ENCODE measurements around the gene HBP1. TPM values are rescaled to one million over a fixed set of nuclear protein-coding genes. Genes with fewer than 3 reads are reported as not detected.
"Not testable (repeated sequence)": the region's sequence is repeated elsewhere in the genome, so short reads cannot be mapped to it uniquely, and the experiment has no call there.

Gene HBP1
- total RNA-seq, 4 donors from 2014 or later = 111 to 182 (median 154) TPM

DNA sequence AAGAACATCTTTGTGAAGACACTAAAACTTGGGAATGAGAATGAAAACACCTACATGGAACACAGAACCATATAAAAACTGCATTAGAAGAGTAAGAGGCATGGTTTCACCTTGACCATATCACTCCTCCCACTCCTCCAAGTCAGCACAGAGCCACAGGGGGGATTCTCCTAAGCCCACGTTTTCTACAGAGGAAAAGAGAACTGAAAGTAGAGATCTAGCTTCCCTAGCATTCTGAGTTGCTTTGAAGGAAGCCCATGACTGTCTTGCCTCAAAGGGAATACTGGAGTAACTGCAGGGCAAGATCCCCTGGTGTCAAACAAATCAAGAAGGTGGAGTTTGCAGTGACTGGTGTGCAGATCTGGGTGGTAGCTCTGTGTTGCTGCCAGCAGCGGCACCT, 43.9 kb downstream of the HBP1 start:
- TF ChIP-seq POLR2A (IDR thresholded peaks at IDR 0.05) = no peak
- TF ChIP-seq, protein P1, sequence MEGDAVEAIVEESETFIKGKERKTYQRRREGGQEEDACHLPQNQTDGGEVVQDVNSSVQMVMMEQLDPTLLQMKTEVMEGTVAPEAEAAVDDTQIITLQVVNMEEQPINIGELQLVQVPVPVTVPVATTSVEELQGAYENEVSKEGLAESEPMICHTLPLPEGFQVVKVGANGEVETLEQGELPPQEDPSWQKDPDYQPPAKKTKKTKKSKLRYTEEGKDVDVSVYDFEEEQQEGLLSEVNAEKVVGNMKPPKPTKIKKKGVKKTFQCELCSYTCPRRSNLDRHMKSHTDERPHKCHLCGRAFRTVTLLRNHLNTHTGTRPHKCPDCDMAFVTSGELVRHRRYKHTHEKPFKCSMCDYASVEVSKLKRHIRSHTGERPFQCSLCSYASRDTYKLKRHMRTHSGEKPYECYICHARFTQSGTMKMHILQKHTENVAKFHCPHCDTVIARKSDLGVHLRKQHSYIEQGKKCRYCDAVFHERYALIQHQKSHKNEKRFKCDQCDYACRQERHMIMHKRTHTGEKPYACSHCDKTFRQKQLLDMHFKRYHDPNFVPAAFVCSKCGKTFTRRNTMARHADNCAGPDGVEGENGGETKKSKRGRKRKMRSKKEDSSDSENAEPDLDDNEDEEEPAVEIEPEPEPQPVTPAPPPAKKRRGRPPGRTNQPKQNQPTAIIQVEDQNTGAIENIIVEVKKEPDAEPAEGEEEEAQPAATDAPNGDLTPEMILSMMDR (IDR thresholded peaks at IDR 0.05) = no peak
- no peaks in the 10 kb centered on the region for H3K9me3 ChIP-seq
- H3K36me3 ChIP-seq = peaks cover 0 to 9% of the 10 kb centered on the region in 2 donors
- no peak for DNase-seq
- peaks cover 5 to 8% of the 10 kb centered on the region in 2 donors for H3K4me1 ChIP-seq
- H3K27me3 ChIP-seq = no peaks in the 10 kb centered on the region
- H3K4me3 ChIP-seq (replicated peaks in 1 of 3) = no peak overlapping the region
- WGBS, 2 donors = 82 to 86% methylated on average over 2 of the region's 2 CpGs
- H3K27ac ChIP-seq = no peak overlapping the region
- intact Hi-C loops (cut with DNase I) = no loop called here

DNA sequence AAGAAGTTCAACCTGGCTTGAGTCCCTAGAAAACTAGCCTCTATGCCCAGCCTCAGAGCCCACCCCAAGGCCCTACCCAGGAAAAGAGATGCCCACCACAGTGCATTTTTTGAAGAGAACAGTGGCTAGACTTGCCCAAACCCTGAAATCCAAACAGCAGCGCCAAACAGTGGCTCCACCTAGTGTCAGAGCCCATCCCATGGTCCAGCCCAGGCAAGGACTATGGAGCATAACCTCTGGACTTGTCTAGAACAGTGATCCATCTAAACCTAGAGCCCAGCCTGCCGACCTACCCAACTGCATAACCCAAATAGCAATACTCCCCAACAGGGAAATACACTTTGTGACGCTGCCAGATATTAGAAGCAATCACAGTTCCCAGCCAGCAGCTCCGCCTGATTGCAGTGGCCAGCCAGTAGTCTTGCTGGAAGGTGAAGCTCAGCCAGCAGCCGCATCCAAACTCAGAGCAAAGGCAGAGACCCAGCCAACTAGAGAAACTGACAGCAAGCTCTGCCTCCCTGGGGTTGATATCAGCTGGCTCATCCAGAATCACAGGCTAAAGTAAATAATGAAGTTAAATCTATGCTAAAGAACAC, 44.5 kb downstream of the HBP1 start:
- H3K4me3 ChIP-seq (replicated peaks in 1 of 3) = no peak overlapping the region
- TF ChIP-seq, protein P1 (IDR thresholded peaks at IDR 0.05) = no peak
- TF ChIP-seq POLR2A (IDR thresholded peaks at IDR 0.05) = no peak
- H3K36me3 ChIP-seq = peaks cover 0 to 9% of the 10 kb centered on the region in 2 donors
- WGBS, 2 donors = 77 to 94% methylated on average over 4 to 5 of the region's 5 CpGs
- no peak for DNase-seq
- no peak overlapping the region for H3K27ac ChIP-seq
- H3K27me3 ChIP-seq = no peaks in the 10 kb centered on the region
- H3K4me1 ChIP-seq = peaks cover 0 to 6% of the 10 kb centered on the region in 2 donors
- intact Hi-C loops (cut with DNase I) = no loop called here
- H3K9me3 ChIP-seq = no peaks in the 10 kb centered on the region

- no peak for TF ChIP-seq POLR2A (IDR thresholded peaks at IDR 0.05)
- TF ChIP-seq, protein P1 (IDR thresholded peaks at IDR 0.05) = no peak
- Histone ChIP-seq H3K27me3 (no peaks in the 10 kb centered on the region), H3K36me3 (peaks cover 0 to 9% of the 10 kb centered on the region in 2 donors), H3K27ac (no peak overlapping the region), H3K4me3 (replicated peaks in 1 of 3) (no peak overlapping the region), H3K4me1 (no peaks in the 10 kb centered on the region), H3K9me3 (no peaks in the 10 kb centered on the region)
- intact Hi-C loops (cut with DNase I) = no loop called here
- DNase-seq = no peak
These were observed 45.1 kb downstream of the HBP1 start for GRCh38 chr7:107213945-107214344.

DNA sequence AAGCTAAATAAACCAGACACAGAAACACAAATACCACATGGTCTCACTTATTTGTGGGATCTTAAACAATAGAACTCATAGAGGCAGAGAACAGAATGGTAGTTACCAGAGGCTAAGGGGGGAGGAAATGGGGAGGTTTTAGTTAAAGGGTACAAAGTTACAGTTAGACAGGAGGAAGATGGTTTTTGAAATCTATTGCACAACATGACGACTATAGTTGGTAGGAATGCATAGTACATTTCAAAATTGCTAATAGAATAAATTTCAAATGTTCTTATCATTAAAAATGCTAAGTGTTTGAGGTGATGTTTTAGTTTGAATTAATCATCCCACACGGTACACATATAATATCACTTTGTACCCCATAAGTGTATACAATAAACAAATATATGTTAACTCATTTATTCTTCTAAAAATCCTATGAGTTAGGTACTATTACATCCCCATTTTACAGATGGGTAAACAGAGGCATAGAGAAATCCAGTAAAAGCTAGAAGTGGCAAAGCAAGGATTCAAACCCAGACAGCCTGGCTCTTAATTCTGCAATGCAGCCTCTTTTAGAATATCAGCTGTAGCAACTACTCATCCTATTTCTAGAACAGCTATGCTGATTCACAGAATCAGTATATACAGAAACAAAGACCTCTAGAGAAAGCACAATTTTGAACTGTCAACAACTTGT, 50.9 kb downstream of the HBP1 start:
- no peak overlapping the region for H3K4me3 ChIP-seq (replicated peaks in 1 of 3)
- no peak for DNase-seq
- H3K4me1 ChIP-seq = no peaks in the 10 kb centered on the region
- no peaks in the 10 kb centered on the region for H3K9me3 ChIP-seq
- no peaks in the 10 kb centered on the region for H3K27me3 ChIP-seq
- no peak for TF ChIP-seq POLR2A (IDR thresholded peaks at IDR 0.05)
- TF ChIP-seq, protein P1 (IDR thresholded peaks at IDR 0.05) = no peak
- WGBS, 2 donors = 94 to 96% methylated on average over 2 of the region's 2 CpGs
- intact Hi-C loops (cut with DNase I) = no loop called here
- H3K36me3 ChIP-seq = no peaks in the 10 kb centered on the region
- no peak overlapping the region for H3K27ac ChIP-seq

DNA sequence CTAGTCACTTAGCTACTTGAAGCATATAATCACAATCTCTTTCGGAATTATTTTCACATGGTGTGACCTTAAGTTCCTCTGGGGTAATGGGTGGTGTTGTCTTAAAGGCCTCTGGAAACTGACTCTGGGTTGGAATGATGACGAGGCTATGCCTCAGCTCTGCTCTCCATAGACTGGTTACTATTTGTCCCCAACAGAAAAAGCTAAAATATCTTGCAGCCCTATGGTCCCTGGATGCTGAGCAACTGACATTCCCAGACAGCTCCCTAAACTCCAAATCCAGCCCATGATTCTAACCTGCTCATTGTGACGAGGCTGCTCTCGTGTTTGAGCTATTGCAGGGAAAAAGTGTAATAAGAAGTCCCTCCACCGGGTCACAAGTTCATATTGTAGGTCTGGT, 51.6 kb downstream of the HBP1 start:
- 90 to 97% methylated on average over 5 of the region's 5 CpGs for WGBS, 2 donors
- TF ChIP-seq, protein P1 (IDR thresholded peaks at IDR 0.05) = no peak
- TF ChIP-seq POLR2A (IDR thresholded peaks at IDR 0.05) = no peak

DNA sequence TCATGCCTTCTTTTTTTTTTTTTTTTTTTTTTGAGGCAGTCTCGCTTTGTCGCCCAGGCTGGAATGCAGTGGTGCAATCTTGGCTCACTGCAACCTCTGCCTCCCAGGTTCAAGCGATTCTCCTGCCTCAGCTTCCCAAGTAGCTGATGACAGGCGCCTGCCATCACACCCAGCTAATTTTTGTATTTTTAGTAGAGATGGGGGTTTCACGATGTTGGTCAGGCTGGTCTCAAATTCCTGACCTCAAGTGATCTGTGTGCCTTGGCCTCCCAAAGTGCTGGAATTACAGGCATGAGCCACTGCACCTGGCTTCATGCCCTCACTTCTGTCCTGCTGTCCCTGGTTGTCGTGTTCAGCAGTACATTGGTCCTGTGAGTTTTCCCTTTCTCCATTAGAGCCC, 52.0 kb downstream of the HBP1 start:
- WGBS, 2 donors = 79 to 81% methylated on average over 6 of the region's 6 CpGs
- not testable (repeated sequence) for H3K4me3 ChIP-seq (replicated peaks in 1 of 3)

More for the DNA sequence above, 51.6 kb downstream of the HBP1 start:
- DNase-seq = no peak
- intact Hi-C loops (cut with DNase I) = no loop called here
- H3K36me3 ChIP-seq = no peaks in the 10 kb centered on the region
- no peaks in the 10 kb centered on the region for H3K4me1 ChIP-seq
- no peaks in the 10 kb centered on the region for H3K9me3 ChIP-seq
- no peak overlapping the region for H3K27ac ChIP-seq
- no peaks in the 10 kb centered on the region for H3K27me3 ChIP-seq
- no peak overlapping the region for H3K4me3 ChIP-seq (replicated peaks in 1 of 3)

More for the DNA sequence above, 52.0 kb downstream of the HBP1 start:
- H3K9me3 ChIP-seq; H3K27me3 ChIP-seq; H3K36me3 ChIP-seq; H3K27ac ChIP-seq; H3K4me1 ChIP-seq; intact Hi-C loops (cut with DNase I): not testable (repeated sequence)
- peak in 1 of 2 donors; percentile 27 for DNase-seq

All from thyroid gland (tissue), 4 donors.